K562 (cell line): Measurements from ENCODE around the gene ANXA9. TPM values are rescaled to one million over a fixed set of nuclear protein-coding genes. Genes with fewer than 3 reads are reported as not detected.
A peak's percentile ranks its signal among the peaks of the same experiment; 100 is the strongest.

Experiments used
- ADNP ChIP-seq: fragments of 200-800 bp; sonication (Bioruptor generic); IDR thresholded peaks from 2 replicates; pipeline ENCODE4 v1.6.1; 2016; ENCODE audit warnings: missing genetic modification characterization, missing compliant biosample characterization
- ASH1L ChIP-seq: fragments of 450-650 bp; IDR thresholded peaks from 2 replicates; pipeline ENCODE4 v1.6.1; 2018; ENCODE audit warnings: borderline replicate concordance, mild to moderate bottlenecking, low read depth; ENCODE audit not compliant: partially characterized antibody
- BCL6 ChIP-seq: fragments of 250-450 bp; sonication (Bioruptor Pico); IDR thresholded peaks from 2 replicates; pipeline ENCODE4 v1.4.0; 2020
- BRD9 ChIP-seq: fragments of 450-650 bp; IDR thresholded peaks from 2 replicates; pipeline ENCODE4 v1.6.1; 2018; ENCODE audit warnings: low read depth; ENCODE audit not compliant: partially characterized antibody
- ELF4 ChIP-seq: fragments of 450-650 bp; formaldehyde crosslinking; IDR thresholded peaks from 2 replicates; pipeline ENCODE4 v1.4.0; 2022; ENCODE audit warnings: missing genetic modification characterization
- GABPB2 ChIP-seq: fragments of 250-450 bp; sonication (Bioruptor Pico); conservative IDR thresholded peaks from 2 replicates; pipeline ENCODE4 v1.5.1; 2021; ENCODE audit warnings: mild to moderate bottlenecking
- HDAC6 ChIP-seq: IDR thresholded peaks from 2 replicates; pipeline ENCODE4 v1.6.1; 2012; ENCODE audit warnings: low read depth, mild to moderate bottlenecking, control low read depth, inconsistent platforms, low read length, moderate library complexity
- HIVEP1 ChIP-seq: fragments of 250-450 bp; sonication (Bioruptor Pico); IDR thresholded peaks from 2 replicates; pipeline ENCODE4 v1.4.0; 2020; ENCODE audit warnings: mild to moderate bottlenecking
- MED1 ChIP-seq: sonication (generic); formaldehyde crosslinking; IDR thresholded peaks from 2 replicates; pipeline ENCODE4 v1.8.1; 2023; ENCODE audit warnings: missing genetic modification reagents, borderline replicate concordance
- MYC ChIP-seq, 2 experiments: fragments of 250-450 bp in 1 of 2; sonication (Bioruptor Pico) in 1 of 2; IDR thresholded peaks; 2 replicates each; pipeline versions ENCODE4 v1.5.1 to v1.6.1; 2012 to 2021; ENCODE audit warnings: low read depth in 2 of 2, borderline replicate concordance in 1 of 2, improper control_type of control experiment in 1 of 2, low read length in 1 of 2, mild to moderate bottlenecking in 1 of 2, moderate library complexity in 1 of 2
- NFXL1 ChIP-seq: fragments of 450-650 bp; formaldehyde crosslinking; IDR thresholded peaks from 2 replicates; pipeline ENCODE4 v1.4.0; 2021; ENCODE audit warnings: mild to moderate bottlenecking
- NUFIP1 ChIP-seq: fragments of 450-650 bp; IDR thresholded peaks from 2 replicates; pipeline ENCODE4 v1.6.1; 2018; ENCODE audit not compliant: partially characterized antibody
- RBM34 ChIP-seq: fragments of 200-400 bp; formaldehyde crosslinking; IDR thresholded peaks from 2 replicates; pipeline ENCODE4 v1.6.1; 2018; ENCODE audit warnings: low read length, borderline replicate concordance; ENCODE audit not compliant: insufficient read depth
- SIN3B ChIP-seq: fragments of 450-650 bp; IDR thresholded peaks from 2 replicates; pipeline ENCODE4 v1.6.1; 2017; ENCODE audit warnings: low read depth, mild to moderate bottlenecking, moderate library complexity
- SIX5 ChIP-seq, 2 experiments: IDR thresholded peaks; 2 replicates each; pipeline ENCODE4 v1.6.1; 2011; ENCODE audit warnings: low read length in 2 of 2, borderline replicate concordance in 1 of 2, low read depth in 1 of 2, mild to moderate bottlenecking in 1 of 2, moderate library complexity in 1 of 2; ENCODE audit not compliant: insufficient read depth in 1 of 2
- SMC3 ChIP-seq: conservative IDR thresholded peaks from 2 replicates; pipeline ENCODE4 v1.6.1; 2011; ENCODE audit warnings: low read depth, low read length, improper control_type of control experiment; ENCODE audit not compliant: insufficient read depth
- SREBF1 ChIP-seq: fragments of 150-350 bp; IDR thresholded peaks from 2 replicates; pipeline ENCODE4 v1.6.1; 2014; ENCODE audit warnings: antibody characterized with exemption, low read depth, low read length, borderline replicate concordance
- TSC22D4 ChIP-seq: fragments of 450-650 bp; IDR thresholded peaks from 2 replicates; pipeline ENCODE4 v1.6.1; 2016; ENCODE audit warnings: missing genetic modification characterization, missing biosample characterization, control low read depth
- ZNF146 ChIP-seq: IDR thresholded peaks from one replicate; pipeline ENCODE4 v1.6.1; 2018; ENCODE audit warnings: missing compliant biosample characterization; ENCODE audit not compliant: unreplicated experiment
- ZNF24 ChIP-seq: fragments of 450-650 bp; IDR thresholded peaks from 2 replicates; pipeline ENCODE4 v1.6.1; 2016
- ZNF75A ChIP-seq: fragments of 450-650 bp; formaldehyde crosslinking; IDR thresholded peaks from 2 replicates; pipeline ENCODE4 v1.4.0; 2020; ENCODE audit warnings: mild to moderate bottlenecking
- polyA plus RNA-seq, 8 experiments: library from polyadenylated mRNA; depleted of rRNA in 4 of 8; stranded (reverse) in 5 of 8; unstranded in 3 of 8; fragments of >200 nt; fragmentation: Nextera tagmentation in 2 of 8; fragmentation: Illumina TruSeq in 1 of 8; extraction: Ambion mirVana in 2 of 8; extraction: Trizol in 1 of 8; gene quantifications; 2 replicates each; pipeline versions ENCODE4 v1.2.1 to v1.2.3, GENCODE V29; 2011 to 2014; ENCODE audit warnings: inconsistent platforms in 1 of 8, missing spikeins in 1 of 8
- total RNA-seq, 7 experiments: library from RNA; depleted of rRNA in 6 of 7; stranded (reverse); fragments of >200 nt in 6 of 7; fragmentation: Illumina TruSeq in 2 of 7; extraction: Trizol in 2 of 7; gene quantifications; 2 replicates each; pipeline versions ENCODE4 v1.2.1 to v1.2.3, GENCODE V29; 2011 to 2021; ENCODE audit warnings: low replicate concordance in 1 of 7
- TF ChIP-seq, protein P1 (sequence below): fragments of 250-450 bp; sonication (Bioruptor Pico); IDR thresholded peaks from 2 replicates; pipeline ENCODE4 v1.5.0; 2022; ENCODE audit warnings: mild to moderate bottlenecking
- TF ChIP-seq, protein P2 (sequence below): fragments of 200-800 bp; sonication (Bioruptor generic); IDR thresholded peaks from 2 replicates; pipeline ENCODE4 v1.6.1; 2017; ENCODE audit warnings: missing genetic modification characterization, missing compliant biosample characterization
- TF ChIP-seq, protein P3 (sequence below): sonication (generic); formaldehyde crosslinking; IDR thresholded peaks from 2 replicates; pipeline ENCODE4 v1.8.0; 2022; ENCODE audit warnings: missing genetic modification reagents, mild to moderate bottlenecking, borderline replicate concordance

The ANXA9 gene
- total and polyA plus RNA-seq, 9 of the 15 experiments (the other 6 are each of a cell fraction or from before 2014, with no cell fraction given), result 0.24 to 1.6 (median 0.57) TPM

DNA sequence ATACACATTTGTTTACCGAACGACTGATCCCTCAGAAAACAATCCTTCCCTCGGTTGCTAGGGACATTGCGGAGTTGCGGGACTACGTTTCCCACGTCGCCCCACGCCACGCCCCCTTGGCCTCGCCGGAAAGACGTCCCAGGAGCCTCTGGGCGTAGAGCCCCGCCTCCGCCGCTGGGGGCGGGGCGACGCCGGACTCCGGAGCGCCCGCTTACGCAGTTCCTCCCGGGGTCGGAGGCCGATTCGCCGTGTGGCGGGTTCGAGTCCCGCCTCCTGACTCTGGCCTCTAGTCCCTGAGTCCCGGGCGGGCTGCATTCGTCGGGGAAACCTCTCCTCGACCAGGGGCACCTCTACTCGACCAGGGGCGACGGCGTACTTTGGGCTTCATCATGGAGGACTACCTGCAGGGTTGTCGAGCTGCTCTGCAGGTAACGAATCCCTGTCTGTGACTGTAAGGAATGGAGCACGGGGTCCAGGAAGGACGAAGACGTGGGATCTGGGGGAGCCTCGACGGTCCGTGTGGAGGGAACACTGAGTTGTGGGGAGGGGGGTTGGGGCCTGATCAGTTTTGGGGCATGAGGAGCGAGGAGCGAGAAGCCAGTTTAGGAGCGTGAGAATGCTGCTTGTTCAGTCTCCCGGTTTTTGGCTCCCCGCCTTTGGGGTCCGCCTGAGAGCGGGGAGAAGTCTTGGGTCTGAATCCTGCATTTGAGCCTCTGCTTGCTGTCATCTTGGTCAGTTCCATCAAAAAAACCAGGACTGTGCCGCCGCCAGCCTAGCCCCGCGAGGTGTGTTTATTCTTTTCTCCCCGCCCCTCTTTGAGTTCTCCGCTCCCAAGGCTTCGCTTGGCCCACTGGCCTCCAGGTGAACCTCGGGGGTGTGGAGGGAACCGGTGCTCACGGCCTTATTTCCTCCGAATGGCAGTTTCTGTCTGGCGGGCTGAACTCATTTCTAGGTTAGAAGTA lies 26.4 kb downstream of the ANXA9 start, which contains the start of gene PRUNE1 (continued):
- TF ChIP-seq HIVEP1 (CRISPR knock-in tag) (no peak), ELF4 (CRISPR knock-in tag) (no peak), NFXL1 (CRISPR knock-in tag) (no peak), HDAC6 (no peak), RBM34 (no peak), GABPB2 (CRISPR knock-in tag) (no peak), ASH1L (no peak), ZNF24 (no peak), SMC3 (no peak), BRD9 (no peak), BCL6 (no peak), ZNF146 (no peak), SIX5 (IDR thresholded peaks at IDR 0.05; ENCODE audit: borderline replicate concordance in 1 of 2, insufficient read depth in 1 of 2, low read depth in 1 of 2, low read length in 2 of 2) (peak; percentile 60 to 68; a peak in 3 of 4 replicates), SIN3B (peak; percentile 52; the same call in 1 of the 2 replicates), MYC (IDR thresholded peaks at IDR 0.05; ENCODE audit: low read depth, low read length) (peak; percentile 67), MYC (CRISPR knock-in tag; IDR thresholded peaks at IDR 0.05; ENCODE audit: borderline replicate concordance, low read depth) (no peak), SREBF1 (no peak), ADNP (tag) (peak; percentile 98), TSC22D4 (tag) (no peak), ZNF75A (CRISPR knock-in tag) (no peak), MED1 (CRISPR knock-in tag) (no peak), NUFIP1 (no peak)
- TF ChIP-seq, protein P1, sequence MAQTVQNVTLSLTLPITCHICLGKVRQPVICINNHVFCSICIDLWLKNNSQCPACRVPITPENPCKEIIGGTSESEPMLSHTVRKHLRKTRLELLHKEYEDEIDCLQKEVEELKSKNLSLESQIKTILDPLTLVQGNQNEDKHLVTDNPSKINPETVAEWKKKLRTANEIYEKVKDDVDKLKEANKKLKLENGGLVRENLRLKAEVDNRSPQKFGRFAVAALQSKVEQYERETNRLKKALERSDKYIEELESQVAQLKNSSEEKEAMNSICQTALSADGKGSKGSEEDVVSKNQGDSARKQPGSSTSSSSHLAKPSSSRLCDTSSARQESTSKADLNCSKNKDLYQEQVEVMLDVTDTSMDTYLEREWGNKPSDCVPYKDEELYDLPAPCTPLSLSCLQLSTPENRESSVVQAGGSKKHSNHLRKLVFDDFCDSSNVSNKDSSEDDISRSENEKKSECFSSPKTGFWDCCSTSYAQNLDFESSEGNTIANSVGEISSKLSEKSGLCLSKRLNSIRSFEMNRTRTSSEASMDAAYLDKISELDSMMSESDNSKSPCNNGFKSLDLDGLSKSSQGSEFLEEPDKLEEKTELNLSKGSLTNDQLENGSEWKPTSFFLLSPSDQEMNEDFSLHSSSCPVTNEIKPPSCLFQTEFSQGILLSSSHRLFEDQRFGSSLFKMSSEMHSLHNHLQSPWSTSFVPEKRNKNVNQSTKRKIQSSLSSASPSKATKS (CRISPR knock-in tag), result no peak
- TF ChIP-seq, protein P2, sequence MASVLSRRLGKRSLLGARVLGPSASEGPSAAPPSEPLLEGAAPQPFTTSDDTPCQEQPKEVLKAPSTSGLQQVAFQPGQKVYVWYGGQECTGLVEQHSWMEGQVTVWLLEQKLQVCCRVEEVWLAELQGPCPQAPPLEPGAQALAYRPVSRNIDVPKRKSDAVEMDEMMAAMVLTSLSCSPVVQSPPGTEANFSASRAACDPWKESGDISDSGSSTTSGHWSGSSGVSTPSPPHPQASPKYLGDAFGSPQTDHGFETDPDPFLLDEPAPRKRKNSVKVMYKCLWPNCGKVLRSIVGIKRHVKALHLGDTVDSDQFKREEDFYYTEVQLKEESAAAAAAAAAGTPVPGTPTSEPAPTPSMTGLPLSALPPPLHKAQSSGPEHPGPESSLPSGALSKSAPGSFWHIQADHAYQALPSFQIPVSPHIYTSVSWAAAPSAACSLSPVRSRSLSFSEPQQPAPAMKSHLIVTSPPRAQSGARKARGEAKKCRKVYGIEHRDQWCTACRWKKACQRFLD (CRISPR knock-in tag), result no peak
- TF ChIP-seq, protein P3, sequence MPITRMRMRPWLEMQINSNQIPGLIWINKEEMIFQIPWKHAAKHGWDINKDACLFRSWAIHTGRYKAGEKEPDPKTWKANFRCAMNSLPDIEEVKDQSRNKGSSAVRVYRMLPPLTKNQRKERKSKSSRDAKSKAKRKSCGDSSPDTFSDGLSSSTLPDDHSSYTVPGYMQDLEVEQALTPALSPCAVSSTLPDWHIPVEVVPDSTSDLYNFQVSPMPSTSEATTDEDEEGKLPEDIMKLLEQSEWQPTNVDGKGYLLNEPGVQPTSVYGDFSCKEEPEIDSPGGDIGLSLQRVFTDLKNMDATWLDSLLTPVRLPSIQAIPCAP (CRISPR knock-in tag), result no peak
